Astrocyte of the spinal cord (primary cell): ENCODE measurements around the gene KIR2DL4.
"Not testable (repeated sequence)": the region's sequence is repeated elsewhere in the genome, so short reads cannot be mapped to it uniquely, and the experiment has no call there.

Source experiments
- DNase-seq: peaks from one replicate; pipeline ENCODE4 v3.0.0; 2011; ENCODE audit warnings: low read depth, low spot score
- H3K4me3 ChIP-seq: 2 replicates; pipeline ENCODE4 v1.5.1; 2011; ENCODE audit warnings: low read depth, mild to moderate bottlenecking, low read length, moderate library complexity
- CTCF ChIP-seq: IDR thresholded peaks from 2 replicates; pipeline ENCODE4 v1.5.1; 2012; ENCODE audit warnings: low read depth, mild to moderate bottlenecking, low read length, inconsistent platforms
- in situ Hi-C: cut with HindIII; loops from 2 replicates; pipeline ENCODE4 v1.10.0; 2017; ENCODE audit warnings: low sequenced_read_pairs

Gene KIR2DL4

GRCh38 chr19:54850930-54851329 is 47.5 kb downstream of the KIR2DL4 start:
- no peak for TF ChIP-seq CTCF
- no peak for DNase-seq
- no peak overlapping the region for H3K4me3 ChIP-seq
- in situ Hi-C loops = no loop called here

GRCh38 chr19:54851353-54851752 is 47.9 kb downstream of the KIR2DL4 start:
- no peak for TF ChIP-seq CTCF
- in situ Hi-C loops = no loop called here
- H3K4me3 ChIP-seq = no peak overlapping the region
- DNase-seq = no peak

GRCh38 chr19:54855241-54855640 is 51.8 kb downstream of the KIR2DL4 start:
- in situ Hi-C loops, DNase-seq, H3K4me3 ChIP-seq: not testable (repeated sequence)

- DNase-seq, H3K4me3 ChIP-seq, in situ Hi-C loops: not testable (repeated sequence)
These were observed 55.1 kb downstream of the KIR2DL4 start for GRCh38 chr19:54858476-54858875.

GRCh38 chr19:54859421-54859820 is 56.0 kb downstream of the KIR2DL4 start:
- in situ Hi-C loops, DNase-seq, H3K4me3 ChIP-seq: not testable (repeated sequence)

GRCh38 chr19:54863459-54863858 is 60.0 kb downstream of the KIR2DL4 start:
- in situ Hi-C loops, H3K4me3 ChIP-seq, DNase-seq: not testable (repeated sequence)
